HepG2 (cell line): ENCODE results near the gene WDR93. TPM values are rescaled to one million over a fixed set of nuclear protein-coding genes. Genes with fewer than 3 reads are reported as not detected.

Experiments used
- EEA1 ChIP-seq: sonication (generic); formaldehyde crosslinking; IDR thresholded peaks from 2 replicates; pipeline ENCODE4 v1.5.1; 2020; ENCODE audit warnings: mild to moderate bottlenecking, missing genetic modification reagents, borderline replicate concordance
- FOXP1 ChIP-seq, 2 experiments: fragments of 450-650 bp in 1 of 2; IDR thresholded peaks; 2 replicates each; pipeline ENCODE4 v1.6.1; 2017 to 2018; ENCODE audit warnings: antibody characterized with exemption in 1 of 2
- MTF1 ChIP-seq: sonication (generic); formaldehyde crosslinking; IDR thresholded peaks from 2 replicates; pipeline ENCODE4 v1.5.0; 2020; ENCODE audit warnings: missing genetic modification reagents
- ONECUT2 ChIP-seq: sonication (generic); formaldehyde crosslinking; IDR thresholded peaks from 2 replicates; pipeline ENCODE4 v1.4.0; 2020; ENCODE audit warnings: missing genetic modification reagents
- PRDM4 ChIP-seq: sonication (generic); formaldehyde crosslinking; IDR thresholded peaks from 2 replicates; pipeline ENCODE4 v1.9.0; 2021; ENCODE audit warnings: missing genetic modification reagents, borderline replicate concordance
- SSRP1 ChIP-seq: IDR thresholded peaks from 2 replicates; pipeline ENCODE4 v1.6.1; 2016; ENCODE audit warnings: control low read depth
- TBL1XR1 ChIP-seq: fragments of 150-350 bp; IDR thresholded peaks from 2 replicates; pipeline ENCODE4 v1.6.1; 2014; ENCODE audit warnings: borderline replicate concordance, low read length; ENCODE audit not compliant: partially characterized antibody
- ZNF318 ChIP-seq: sonication (generic); formaldehyde crosslinking; IDR thresholded peaks from 2 replicates; pipeline ENCODE4 v1.4.0; 2020; ENCODE audit warnings: mild to moderate bottlenecking, missing genetic modification reagents
- ZNF333 ChIP-seq: sonication (generic); formaldehyde crosslinking; IDR thresholded peaks from 2 replicates; pipeline ENCODE4 v1.4.0; 2020; ENCODE audit warnings: mild to moderate bottlenecking, missing genetic modification reagents, borderline replicate concordance
- ZNF567 ChIP-seq: sonication (generic); formaldehyde crosslinking; IDR thresholded peaks from 2 replicates; pipeline ENCODE4 v1.8.1; 2023; ENCODE audit warnings: mild to moderate bottlenecking, missing genetic modification reagents, borderline replicate concordance
- ZNF609 ChIP-seq: sonication (generic); formaldehyde crosslinking; IDR thresholded peaks from 2 replicates; pipeline ENCODE4 v1.4.0; 2020; ENCODE audit warnings: mild to moderate bottlenecking, missing genetic modification reagents, borderline replicate concordance
- ZNF672 ChIP-seq: sonication (generic); formaldehyde crosslinking; IDR thresholded peaks from 2 replicates; pipeline ENCODE4 v1.8.1; 2022; ENCODE audit warnings: missing genetic modification reagents
- ZSCAN20 ChIP-seq: sonication (generic); formaldehyde crosslinking; IDR thresholded peaks from 2 replicates; pipeline ENCODE4 v1.4.0; 2020; ENCODE audit warnings: missing genetic modification reagents, mild to moderate bottlenecking, borderline replicate concordance
- polyA plus RNA-seq, 8 experiments: library from polyadenylated mRNA; depleted of rRNA in 3 of 8; stranded (reverse) in 7 of 8; unstranded in 1 of 8; fragments of >200 nt; fragmentation: Illumina TruSeq in 4 of 8; extraction: Trizol in 4 of 8; gene quantifications; 2 replicates each; pipeline versions ENCODE4 v1.2.1 to v1.2.3, GENCODE V29; 2011 to 2016; ENCODE audit warnings: low read depth in 4 of 8, missing spikeins in 1 of 8, mixed read lengths in 1 of 8; ENCODE audit not compliant: insufficient read depth in 1 of 8
- total RNA-seq, 5 experiments: library from RNA; depleted of rRNA; stranded (reverse); fragments of >200 nt; fragmentation: Illumina TruSeq; extraction: Trizol; gene quantifications; 2 replicates each; pipeline ENCODE4 v1.2.3, GENCODE V29; 2016; ENCODE audit warnings: low read depth in 1 of 5

WDR93 gene
- total and polyA plus RNA-seq, 2 of the 13 experiments (the other 11 are each of a cell fraction or from before 2014, with no cell fraction given) = 0.07 TPM; not detected in 1

GRCh38 chr15:89693696-89694095 is 3.1 kb downstream of the WDR93 start (continued):
- TF ChIP-seq PRDM4 (CRISPR knock-in tag) (no peak), ZSCAN20 (CRISPR knock-in tag) (no peak), FOXP1 (IDR thresholded peaks at IDR 0.05) (no peak), FOXP1 (CRISPR knock-in tag; IDR thresholded peaks at IDR 0.05) (no peak), ONECUT2 (CRISPR knock-in tag) (no peak), SSRP1 (CRISPR knock-in tag) (no peak), TBL1XR1 (no peak), EEA1 (CRISPR knock-in tag) (no peak), MTF1 (CRISPR knock-in tag) (no peak), ZNF672 (CRISPR knock-in tag) (no peak), ZNF609 (CRISPR knock-in tag) (no peak), ZNF333 (no peak), ZNF567 (CRISPR knock-in tag) (no peak), ZNF318 (CRISPR knock-in tag) (no peak)
